IMR-90 (cell line): ENCODE data around the gene NUDT15. TPM values are rescaled to one million over a fixed set of nuclear protein-coding genes. Genes with fewer than 3 reads are reported as not detected.

Experiments used
- ATAC-seq: fragments of 200-7000 bp; cut with Tn5 transposase; 2 replicates; pipeline ENCODE4 v1.9.1; 2020; ENCODE audit warnings: low read depth, mild to moderate bottlenecking, moderate library complexity
- BruUV-seq: library from RNA; stranded (reverse); fragments of 400-500 nt; replicated peaks from 2 replicates; lab custom pipeline; 2021; lab: Mats Ljungman, UMichigan
- CTCF ChIA-PET: fragments of 300-600 bp; formaldehyde crosslinking; extraction: SDS; loops from one replicate; lab custom pipeline; 2021; ENCODE audit warnings: antibody characterized with exemption; lab: Yijun Ruan, JAX
- POLR2A ChIA-PET: fragments of 300-600 bp; sonication (Branson Sonifier 250); formaldehyde crosslinking; loops from one replicate; lab custom pipeline; 2022; ENCODE audit warnings: antibody characterized with exemption; ENCODE audit not compliant: unreplicated experiment; lab: Charles Lee
- DNase-seq: peaks from one replicate; pipeline ENCODE4 v3.0.0; 2013
- H2AFZ ChIP-seq: replicated peaks from 2 replicates; pipeline ENCODE3; 2013; ENCODE audit warnings: low read length, mild to moderate bottlenecking; ENCODE audit not compliant: poor library complexity
- H2AK5ac ChIP-seq: 2 replicates; pipeline ENCODE4 v1.6.1; 2013; ENCODE audit warnings: low read depth, low read length, inconsistent platforms
- H2AK9ac ChIP-seq: replicated peaks from 2 replicates; pipeline ENCODE3; 2013; ENCODE audit warnings: mild to moderate bottlenecking, low read depth, low read length, moderate library complexity; ENCODE audit not compliant: poor library complexity
- H2BK120ac ChIP-seq: 2 replicates; pipeline ENCODE4 v1.6.1; 2013; ENCODE audit warnings: low read depth, low read length, inconsistent platforms
- H2BK15ac ChIP-seq: 3 replicates; pipeline ENCODE4 v1.6.1; 2013; ENCODE audit warnings: low read depth, low read length, inconsistent platforms
- H2BK20ac ChIP-seq: 2 replicates; pipeline ENCODE4 v1.6.1; 2013; ENCODE audit warnings: low read depth, mild to moderate bottlenecking, inconsistent platforms, low read length, moderate library complexity
- H2BK5ac ChIP-seq: 2 replicates; pipeline ENCODE4 v1.6.1; 2013; ENCODE audit warnings: mild to moderate bottlenecking, low read depth, low read length, inconsistent platforms; ENCODE audit not compliant: poor library complexity, severe bottlenecking
- H3K14ac ChIP-seq: replicated peaks from 2 replicates; pipeline ENCODE4 v1.6.1; 2013; ENCODE audit warnings: low read depth, low read length, inconsistent platforms
- H3K18ac ChIP-seq: 2 replicates; pipeline ENCODE4 v1.6.1; 2013; ENCODE audit warnings: low read depth, low read length, control low read depth
- H3K23ac ChIP-seq: 2 replicates; pipeline ENCODE4 v1.6.1; 2013; ENCODE audit warnings: low read depth, low read length, inconsistent platforms
- H3K27ac ChIP-seq: 2 replicates; pipeline ENCODE4 v1.5.1; 2013; ENCODE audit warnings: mild to moderate bottlenecking, control low read depth, low read length; ENCODE audit not compliant: insufficient read depth
- H3K27me3 ChIP-seq: 2 replicates; pipeline ENCODE4 v1.6.1; 2013; ENCODE audit warnings: low read length; ENCODE audit not compliant: control insufficient read depth, insufficient read depth
- H3K36me3 ChIP-seq: 2 replicates; pipeline ENCODE4 v1.6.1; 2013; ENCODE audit warnings: low read length, mixed read lengths; ENCODE audit not compliant: control insufficient read depth, insufficient read depth
- H3K4ac ChIP-seq: 2 replicates; pipeline ENCODE4 v1.6.1; 2013; ENCODE audit warnings: low read depth, low read length, inconsistent platforms
- H3K4me1 ChIP-seq: 2 replicates; pipeline ENCODE4 v1.6.1; 2013; ENCODE audit warnings: low read length, mixed read lengths; ENCODE audit not compliant: control insufficient read depth, insufficient read depth
- H3K4me2 ChIP-seq: 2 replicates; pipeline ENCODE4 v1.6.1; 2013; ENCODE audit warnings: low read depth, mild to moderate bottlenecking, control low read depth, low read length, moderate library complexity
- H3K4me3 ChIP-seq: 2 replicates; pipeline ENCODE4 v1.5.1; 2013; ENCODE audit warnings: low read depth, mild to moderate bottlenecking, control low read depth, low read length, moderate library complexity; ENCODE audit not compliant: insufficient read depth
- H3K56ac ChIP-seq: 2 replicates; pipeline ENCODE4 v1.6.1; 2013; ENCODE audit warnings: low read length, inconsistent platforms; ENCODE audit not compliant: insufficient read depth; ENCODE audit errors: extremely low read depth
- H3K79me1 ChIP-seq, 2 experiments: 2 replicates each; pipeline ENCODE4 v1.6.1; 2013; ENCODE audit warnings: low read length in 2 of 2, inconsistent platforms in 1 of 2, low read depth in 1 of 2
- H3K9ac ChIP-seq: 2 replicates; pipeline ENCODE4 v1.6.1; 2013; ENCODE audit warnings: low read depth, low read length, control low read depth
- H3K9me1 ChIP-seq: 2 replicates; pipeline ENCODE4 v1.6.1; 2013; ENCODE audit warnings: low read length, inconsistent platforms; ENCODE audit not compliant: insufficient read depth
- H3K9me3 ChIP-seq: 2 replicates; pipeline ENCODE4 v1.6.1; 2013; ENCODE audit warnings: low read length; ENCODE audit not compliant: control insufficient read depth, insufficient read depth
- H4K20me1 ChIP-seq: 2 replicates; pipeline ENCODE4 v1.6.1; 2013; ENCODE audit warnings: low read length, inconsistent platforms; ENCODE audit not compliant: insufficient read depth
- H4K5ac ChIP-seq: 2 replicates; pipeline ENCODE4 v1.6.1; 2013; ENCODE audit warnings: mild to moderate bottlenecking, low read depth, low read length, control low read depth
- H4K8ac ChIP-seq, 2 experiments: 2 replicates each; pipeline ENCODE4 v1.6.1; 2013; ENCODE audit warnings: low read depth in 2 of 2, low read length in 2 of 2, control low read depth in 1 of 2, inconsistent platforms in 1 of 2
- H4K91ac ChIP-seq: 2 replicates; pipeline ENCODE4 v1.6.1; 2013; ENCODE audit warnings: low read depth, low read length, inconsistent platforms; ENCODE audit not compliant: insufficient read depth
- CEBPB ChIP-seq: IDR thresholded peaks from 2 replicates; pipeline ENCODE4 v1.6.1; 2012; ENCODE audit warnings: low read depth, low read length, improper control_type of control experiment
- ELK1 ChIP-seq: fragments of 150-350 bp; IDR thresholded peaks from 2 replicates; pipeline ENCODE4 v1.6.1; 2016; ENCODE audit warnings: low read depth, mild to moderate bottlenecking, low read length, moderate library complexity, borderline replicate concordance
- FOS ChIP-seq: fragments of 150-350 bp; IDR thresholded peaks from 2 replicates; pipeline ENCODE4 v1.6.1; 2016; ENCODE audit warnings: low read depth, low read length
- MAFK ChIP-seq: IDR thresholded peaks from 2 replicates; pipeline ENCODE4 v1.6.1; 2012; ENCODE audit warnings: low read depth, low read length, improper control_type of control experiment
- NFE2L2 ChIP-seq: fragments of 150-350 bp; IDR thresholded peaks from 2 replicates; pipeline ENCODE4 v1.6.1; 2016; ENCODE audit warnings: low read depth, mild to moderate bottlenecking, low read length
- WGBS, 2 experiments: methylation state at CpG; one replicate each; pipeline versions ENCODE4 v1.1.5 to v1.1.7; 2013; ENCODE audit warnings: missing lambda C conversion rate in 2 of 2; ENCODE audit not compliant: insufficient read length in 1 of 2; ENCODE audit errors: extremely low coverage in 2 of 2; 5-methylcytosine and 5-hydroxymethylcytosine counted together
- dilution Hi-C: fragments of 300-500 bp; cut with HindIII; formaldehyde crosslinking; loops from one replicate; pipeline ENCODE4 v1.14.3; 2018; ENCODE audit warnings: low sequenced_read_pairs; ENCODE audit not compliant: unreplicated experiment
- in situ Hi-C: fragments of 300-500 bp; cut with MboI; formaldehyde crosslinking; loops from 3 replicates; pipeline ENCODE4 v1.14.3; 2019; ENCODE audit warnings: low sequenced_read_pairs, inconsistent platforms, mixed read lengths
- intact Hi-C: fragments of 100-400 bp; cut with micrococcal nuclease; formaldehyde crosslinking; loops from 2 replicates; pipeline ENCODE4 v1.10.0; 2022
- polyA plus RNA-seq, 3 experiments: library from polyadenylated mRNA; depleted of rRNA; stranded (reverse); fragments of >200 nt; gene quantifications; 2 replicates each; pipeline ENCODE4 v1.2.3, GENCODE V29; 2012; ENCODE audit warnings: low replicate concordance in 1 of 3
- total RNA-seq: library from RNA; depleted of rRNA; stranded (reverse); fragments of >200 nt; gene quantifications from 2 replicates; pipeline ENCODE4 v1.2.3, GENCODE V29; 2012

The NUDT15 gene
- total and polyA plus RNA-seq, 2 of the 4 experiments (the other 2 are of a cell fraction), result 13.1 to 14.2 TPM

GRCh38 chr13:48081739-48082138, 44.2 kb downstream of the NUDT15 start:
- no peak overlapping the region for H2BK20ac ChIP-seq
- no peak overlapping the region for H3K4me3 ChIP-seq
- H2AFZ ChIP-seq, result no peak overlapping the region
- no peak overlapping the region for H2AK9ac ChIP-seq
- H4K20me1 ChIP-seq, result peaks cover 3% of the 10 kb centered on the region
- peak; percentile 97 for TF ChIP-seq MAFK
- no peak for TF ChIP-seq ELK1
- TF ChIP-seq NFE2L2, result no peak
- TF ChIP-seq CEBPB, result no peak
- TF ChIP-seq FOS, result no peak
- peaks cover 6 to 8% of the 10 kb centered on the region in 2 experiments; a peak in 3 of 4 replicates for H3K79me1 ChIP-seq
- no peak overlapping the region for H2BK5ac ChIP-seq
- in situ Hi-C loops, result no loop called here
- H3K56ac ChIP-seq, result no peak overlapping the region
- no peak overlapping the region for H2BK15ac ChIP-seq
- no peak for ATAC-seq
- dilution Hi-C loops, result no loop called here
- DNase-seq, result no peak
- no CpG with 5 or more reads among the region's 4 CpGs for WGBS, 2 experiments
- H3K36me3 ChIP-seq, result peaks cover 32% of the 10 kb centered on the region
- no peak overlapping the region for H4K91ac ChIP-seq
- H2BK120ac ChIP-seq, result no peak overlapping the region
- no peak overlapping the region for H4K5ac ChIP-seq
- H4K8ac ChIP-seq, result no peak overlapping the region
- H3K23ac ChIP-seq, result no peak overlapping the region
- POLR2A ChIA-PET, result no interaction called here
- intact Hi-C loops, result no loop called here
- no peak overlapping the region for H3K4ac ChIP-seq
- CTCF ChIA-PET, result no interaction called here
- no peak overlapping the region for H3K18ac ChIP-seq
- no peaks in the 10 kb centered on the region for H3K27me3 ChIP-seq
- no peaks in the 10 kb centered on the region for H3K4me1 ChIP-seq
- BruUV-seq, result no TSS peak
- no peaks in the 10 kb centered on the region for H3K9me1 ChIP-seq
- no peak overlapping the region for H3K9ac ChIP-seq
- H2AK5ac ChIP-seq, result no peak overlapping the region
- H3K4me2 ChIP-seq, result no peak overlapping the region
- H3K27ac ChIP-seq, result no peak overlapping the region
- H3K14ac ChIP-seq, result no peak overlapping the region
- no peaks in the 10 kb centered on the region for H3K9me3 ChIP-seq
